Measurements from ENCODE around the gene SUSD6.

DNA sequence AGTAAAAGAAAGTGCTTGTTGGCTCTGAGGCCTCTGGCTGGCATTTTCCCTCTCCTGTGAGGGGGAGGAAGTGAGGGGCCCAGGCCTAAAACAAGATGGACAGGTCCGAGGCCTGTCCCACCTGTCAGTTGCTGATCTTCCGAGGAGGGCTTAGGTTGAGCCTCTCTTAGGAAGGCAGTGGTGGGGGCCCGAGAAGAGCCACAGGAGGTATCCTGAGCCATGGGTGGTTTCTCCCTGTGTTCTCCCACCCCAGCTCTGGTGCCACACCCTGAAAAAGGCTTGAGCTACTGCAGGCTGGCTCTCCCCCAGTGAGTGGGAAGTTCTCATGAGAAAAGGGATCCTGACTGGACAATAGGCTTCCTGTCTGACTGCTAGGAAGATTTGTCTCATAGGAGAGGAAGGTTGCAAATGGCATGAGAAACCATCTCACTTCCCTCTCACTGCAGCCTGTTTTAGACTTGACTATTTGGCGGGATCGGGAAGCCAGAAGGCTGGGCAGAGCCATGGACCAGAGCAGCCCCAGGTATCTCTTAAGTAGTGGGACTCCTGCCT, 83.4 kb downstream of the SUSD6 start:
- TF ChIP-seq EP300 (IDR thresholded peaks at IDR 0.05; ENCODE audit: low read length) (no peak), DACH1 (IDR thresholded peaks at IDR 0.05; ENCODE audit: partially characterized antibody) (no peak), HDAC3 (IDR thresholded peaks at IDR 0.05; ENCODE audit: borderline replicate concordance, partially characterized antibody) (no peak), MAX (CRISPR knock-in tag; IDR thresholded peaks at IDR 0.05) (no peak), NFIC (IDR thresholded peaks at IDR 0.05) (no peak), TAF1 (IDR thresholded peaks at IDR 0.05; ENCODE audit: control insufficient read depth, extremely low read depth, insufficient read depth, low read length, severe bottlenecking) (no peak), KAT8 (IDR thresholded peaks at IDR 0.05; ENCODE audit: low read depth) (no peak), EZH2 (IDR thresholded peaks at IDR 0.05; ENCODE audit: borderline replicate concordance, low read depth, low read length) (no peak)
- TF ChIP-seq, protein P1, sequence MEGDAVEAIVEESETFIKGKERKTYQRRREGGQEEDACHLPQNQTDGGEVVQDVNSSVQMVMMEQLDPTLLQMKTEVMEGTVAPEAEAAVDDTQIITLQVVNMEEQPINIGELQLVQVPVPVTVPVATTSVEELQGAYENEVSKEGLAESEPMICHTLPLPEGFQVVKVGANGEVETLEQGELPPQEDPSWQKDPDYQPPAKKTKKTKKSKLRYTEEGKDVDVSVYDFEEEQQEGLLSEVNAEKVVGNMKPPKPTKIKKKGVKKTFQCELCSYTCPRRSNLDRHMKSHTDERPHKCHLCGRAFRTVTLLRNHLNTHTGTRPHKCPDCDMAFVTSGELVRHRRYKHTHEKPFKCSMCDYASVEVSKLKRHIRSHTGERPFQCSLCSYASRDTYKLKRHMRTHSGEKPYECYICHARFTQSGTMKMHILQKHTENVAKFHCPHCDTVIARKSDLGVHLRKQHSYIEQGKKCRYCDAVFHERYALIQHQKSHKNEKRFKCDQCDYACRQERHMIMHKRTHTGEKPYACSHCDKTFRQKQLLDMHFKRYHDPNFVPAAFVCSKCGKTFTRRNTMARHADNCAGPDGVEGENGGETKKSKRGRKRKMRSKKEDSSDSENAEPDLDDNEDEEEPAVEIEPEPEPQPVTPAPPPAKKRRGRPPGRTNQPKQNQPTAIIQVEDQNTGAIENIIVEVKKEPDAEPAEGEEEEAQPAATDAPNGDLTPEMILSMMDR (IDR thresholded peaks at IDR 0.05 in 2 of 3, conservative IDR thresholded peaks at IDR 0.05 in 1 of 3; ENCODE audit: insufficient read depth in 2 of 3, low read depth in 1 of 3, low read length in 3 of 3), result no peak
